H9 (cell line): ENCODE results near the gene ZNF611. TPM values are rescaled to one million over a fixed set of nuclear protein-coding genes. Genes with fewer than 3 reads are reported as not detected.
"Not testable (repeated sequence)": the region's sequence is repeated elsewhere in the genome, so short reads cannot be mapped to it uniquely, and the experiment has no call there.

Experiments used
- DNase-seq: peaks from one replicate; pipeline ENCODE4 v3.0.0-alpha.2; 2017
- H2AFZ ChIP-seq: one replicate; pipeline ENCODE4 v1.6.1; 2013; ENCODE audit warnings: mild to moderate bottlenecking, low read length, control low read depth, moderate library complexity
- H2AK5ac ChIP-seq: 2 replicates; pipeline ENCODE4 v1.6.1; 2013; ENCODE audit warnings: low read length, control low read depth, mixed read lengths; ENCODE audit not compliant: insufficient read length
- H2BK120ac ChIP-seq: one replicate; pipeline ENCODE4 v1.6.1; 2013; ENCODE audit warnings: low read depth, mild to moderate bottlenecking, low read length, control low read depth, inconsistent platforms; ENCODE audit not compliant: poor library complexity, severe bottlenecking
- H2BK12ac ChIP-seq: 2 replicates; pipeline ENCODE4 v1.6.1; 2013; ENCODE audit warnings: low read length, control low read depth, mixed read lengths, low read depth; ENCODE audit not compliant: insufficient read length
- H2BK15ac ChIP-seq: 2 replicates; pipeline ENCODE4 v1.6.1; 2013; ENCODE audit warnings: low read depth, low read length, control low read depth
- H2BK20ac ChIP-seq: one replicate; pipeline ENCODE4 v1.6.1; 2013; ENCODE audit warnings: low read depth, mild to moderate bottlenecking, low read length, control low read depth, inconsistent platforms; ENCODE audit not compliant: poor library complexity, severe bottlenecking
- H2BK5ac ChIP-seq: 2 replicates; pipeline ENCODE4 v1.6.1; 2013; ENCODE audit warnings: low read length, control low read depth, mixed read lengths; ENCODE audit not compliant: insufficient read length
- H3K14ac ChIP-seq: 2 replicates; pipeline ENCODE4 v1.6.1; 2013; ENCODE audit warnings: low read length, control low read depth; ENCODE audit not compliant: insufficient read depth
- H3K18ac ChIP-seq: 2 replicates; pipeline ENCODE4 v1.6.1; 2013; ENCODE audit warnings: low read depth, mild to moderate bottlenecking, mixed read lengths, low read length, control low read depth; ENCODE audit not compliant: insufficient read length
- H3K23ac ChIP-seq: 2 replicates; pipeline ENCODE4 v1.6.1; 2013; ENCODE audit warnings: low read length, control low read depth, mixed read lengths, low read depth; ENCODE audit not compliant: insufficient read length
- H3K23me2 ChIP-seq: 2 replicates; pipeline ENCODE4 v1.6.1; 2013; ENCODE audit warnings: low read depth, mild to moderate bottlenecking, mixed read lengths, low read length, control low read depth; ENCODE audit not compliant: insufficient read length, poor library complexity, severe bottlenecking
- H3K27ac ChIP-seq: 2 replicates; pipeline ENCODE4 v1.5.1; 2013; ENCODE audit warnings: low read length, control low read depth, mixed read lengths, low read depth; ENCODE audit not compliant: insufficient read length
- H3K27me3 ChIP-seq: 2 replicates; pipeline ENCODE4 v1.6.1; 2013; ENCODE audit warnings: low read length, control low read depth, inconsistent platforms; ENCODE audit not compliant: insufficient read depth
- H3K4ac ChIP-seq: 2 replicates; pipeline ENCODE4 v1.6.1; 2013; ENCODE audit warnings: low read depth, mild to moderate bottlenecking, control low read depth, inconsistent platforms, low read length, moderate library complexity
- H3K4me1 ChIP-seq: 2 replicates; pipeline ENCODE4 v1.6.1; 2013; ENCODE audit warnings: low read length, control low read depth, inconsistent platforms; ENCODE audit not compliant: insufficient read depth
- H3K4me2 ChIP-seq: 2 replicates; pipeline ENCODE4 v1.6.1; 2013; ENCODE audit warnings: low read length, control low read depth, mixed read lengths; ENCODE audit not compliant: insufficient read length, insufficient read depth
- H3K56ac ChIP-seq: 2 replicates; pipeline ENCODE4 v1.6.1; 2013; ENCODE audit warnings: low read depth, mild to moderate bottlenecking, mixed read lengths, low read length, control low read depth; ENCODE audit not compliant: insufficient read length
- H3K79me1 ChIP-seq: 2 replicates; pipeline ENCODE4 v1.6.1; 2013; ENCODE audit warnings: low read depth, mild to moderate bottlenecking, moderate library complexity, low read length, control low read depth, inconsistent platforms; ENCODE audit not compliant: insufficient read depth, poor library complexity, severe bottlenecking
- H3K79me2 ChIP-seq: 2 replicates; pipeline ENCODE4 v1.6.1; 2013; ENCODE audit warnings: low read length, control low read depth, inconsistent platforms; ENCODE audit not compliant: insufficient read depth
- H3K9ac ChIP-seq: 2 replicates; pipeline ENCODE4 v1.6.1; 2013; ENCODE audit warnings: low read length, control low read depth, mixed read lengths; ENCODE audit not compliant: insufficient read length; ENCODE audit errors: extremely low read depth
- H3K9me3 ChIP-seq: one replicate; pipeline ENCODE4 v1.6.1; 2013; ENCODE audit warnings: low read depth, low read length, inconsistent platforms; ENCODE audit not compliant: control insufficient read depth
- H3T11ph ChIP-seq: one replicate; pipeline ENCODE4 v1.6.1; 2013; ENCODE audit warnings: mild to moderate bottlenecking, low read length, control low read depth, inconsistent platforms
- H4K20me1 ChIP-seq: one replicate; pipeline ENCODE4 v1.6.1; 2013; ENCODE audit not compliant: control insufficient read depth, insufficient read length, insufficient read depth
- H4K5ac ChIP-seq: 2 replicates; pipeline ENCODE4 v1.6.1; 2013; ENCODE audit warnings: low read depth, mild to moderate bottlenecking, mixed read lengths, low read length, control low read depth; ENCODE audit not compliant: insufficient read length
- H4K8ac ChIP-seq: replicated peaks from 2 replicates; pipeline ENCODE4 v1.6.1; 2013; ENCODE audit warnings: low read length, control low read depth, mixed read lengths, low read depth; ENCODE audit not compliant: insufficient read length
- H4K91ac ChIP-seq: 2 replicates; pipeline ENCODE4 v1.6.1; 2013; ENCODE audit warnings: low read depth, mild to moderate bottlenecking, moderate library complexity, mixed read lengths, low read length, control low read depth; ENCODE audit not compliant: insufficient read length
- H3K27ac Mint-ChIP-seq, 3 experiments: 2 replicates in 2 of 3; 3 replicates in 1 of 3; pipeline ENCODE4 v1.8.0; 2020 to 2021; ENCODE audit warnings: mixed read lengths in 3 of 3, mild to moderate bottlenecking in 1 of 3, moderate library complexity in 1 of 3
- H3K27me3 Mint-ChIP-seq: 2 replicates; pipeline ENCODE4 v1.8.0; 2021; ENCODE audit warnings: low read depth, mild to moderate bottlenecking, moderate library complexity, mixed read lengths
- H3K36me3 Mint-ChIP-seq, 3 experiments: 2 replicates in 2 of 3; 3 replicates in 1 of 3; pipeline ENCODE4 v1.8.0; 2020 to 2021; ENCODE audit warnings: low read depth in 3 of 3, mixed read lengths in 3 of 3; ENCODE audit not compliant: insufficient read depth in 1 of 3
- H3K4me1 Mint-ChIP-seq, 2 experiments: 2 replicates each; pipeline ENCODE4 v1.8.0; 2020; ENCODE audit warnings: mixed read lengths in 2 of 2
- H3K4me3 Mint-ChIP-seq, 2 experiments: 2 replicates in 1 of 2; 3 replicates in 1 of 2; pipeline ENCODE4 v1.8.0; 2020 to 2021; ENCODE audit warnings: mild to moderate bottlenecking in 2 of 2, mixed read lengths in 2 of 2, moderate library complexity in 1 of 2
- H3K9me3 Mint-ChIP-seq, 2 experiments: 2 replicates in 1 of 2; 3 replicates in 1 of 2; pipeline ENCODE4 v1.8.0; 2020; ENCODE audit warnings: mild to moderate bottlenecking in 2 of 2, mixed read lengths in 2 of 2, moderate library complexity in 1 of 2
- WGBS: extraction: QIAGEN DNeasy Blood & Tissue Kit; methylation state at CpG from one replicate; pipeline ENCODE4 v1.1.7; 2013; ENCODE audit warnings: missing lambda C conversion rate, low lambda C conversion rate, mixed read lengths; ENCODE audit not compliant: insufficient read length; ENCODE audit errors: extremely low coverage; 5-methylcytosine and 5-hydroxymethylcytosine counted together
- total RNA-seq: library from RNA; stranded (reverse); gene quantifications from 2 replicates; pipeline ENCODE4 v1.2.1, GENCODE V29; 2021
- TF ChIP-seq, protein P1 (sequence below): fragments of 200-600 bp; sonication (generic); conservative IDR thresholded peaks from 3 replicates; pipeline ENCODE4 v1.8.0; 2021; ENCODE audit warnings: antibody characterized with exemption, mild to moderate bottlenecking

Gene ZNF611
- total RNA-seq, 1 experiment from 2014 or later = 25.6 TPM

GRCh38 chr19:52716522-52716921 is 18.3 kb downstream of the ZNF611 start:
- no peak overlapping the region for H2BK15ac ChIP-seq
- Mint-ChIP-seq H3K36me3 (peaks cover 56 to 72% (median 65%) of the 10 kb centered on the region in 3 experiments), H3K27ac (peak overlapping the region; percentile 63 to 87 (median 73); a peak in 4 of 7 replicates), H3K9me3 (peaks cover 22 to 26% of the 10 kb centered on the region in 2 experiments), H3K4me1 (peaks cover 27 to 35% of the 10 kb centered on the region in 2 experiments), H3K27me3 (peaks cover 57% of the 10 kb centered on the region), H3K4me3 (peak overlapping the region; percentile 44 to 63)
- H3K18ac ChIP-seq = no peak overlapping the region
- H3K14ac ChIP-seq = no peak overlapping the region
- peak; percentile 85 for DNase-seq
- no peaks in the 10 kb centered on the region for H3K79me2 ChIP-seq
- H2BK12ac ChIP-seq = no peak overlapping the region
- WGBS = no CpG with 5 or more reads among the region's 1 CpG
- H2AFZ ChIP-seq = no peak overlapping the region
- no peak overlapping the region for H3K23ac ChIP-seq
- H3T11ph ChIP-seq = no peak overlapping the region
- no peak overlapping the region for H3K56ac ChIP-seq
- H2BK5ac ChIP-seq = no peak overlapping the region
- TF ChIP-seq, protein P1, sequence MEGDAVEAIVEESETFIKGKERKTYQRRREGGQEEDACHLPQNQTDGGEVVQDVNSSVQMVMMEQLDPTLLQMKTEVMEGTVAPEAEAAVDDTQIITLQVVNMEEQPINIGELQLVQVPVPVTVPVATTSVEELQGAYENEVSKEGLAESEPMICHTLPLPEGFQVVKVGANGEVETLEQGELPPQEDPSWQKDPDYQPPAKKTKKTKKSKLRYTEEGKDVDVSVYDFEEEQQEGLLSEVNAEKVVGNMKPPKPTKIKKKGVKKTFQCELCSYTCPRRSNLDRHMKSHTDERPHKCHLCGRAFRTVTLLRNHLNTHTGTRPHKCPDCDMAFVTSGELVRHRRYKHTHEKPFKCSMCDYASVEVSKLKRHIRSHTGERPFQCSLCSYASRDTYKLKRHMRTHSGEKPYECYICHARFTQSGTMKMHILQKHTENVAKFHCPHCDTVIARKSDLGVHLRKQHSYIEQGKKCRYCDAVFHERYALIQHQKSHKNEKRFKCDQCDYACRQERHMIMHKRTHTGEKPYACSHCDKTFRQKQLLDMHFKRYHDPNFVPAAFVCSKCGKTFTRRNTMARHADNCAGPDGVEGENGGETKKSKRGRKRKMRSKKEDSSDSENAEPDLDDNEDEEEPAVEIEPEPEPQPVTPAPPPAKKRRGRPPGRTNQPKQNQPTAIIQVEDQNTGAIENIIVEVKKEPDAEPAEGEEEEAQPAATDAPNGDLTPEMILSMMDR = no peak
- no peaks in the 10 kb centered on the region; the same call in 1 of the 2 replicates for H3K27me3 ChIP-seq
- H2BK20ac ChIP-seq = no peak overlapping the region
- no peak overlapping the region for H3K4ac ChIP-seq
- H3K23me2 ChIP-seq = no peaks in the 10 kb centered on the region
- no peak overlapping the region for H4K8ac ChIP-seq
- no peaks in the 10 kb centered on the region for H4K20me1 ChIP-seq
- H4K91ac ChIP-seq = no peak overlapping the region
- no peak overlapping the region for H2AK5ac ChIP-seq
- H4K5ac ChIP-seq = no peak overlapping the region
- no peaks in the 10 kb centered on the region for H3K79me1 ChIP-seq
- H3K4me2 ChIP-seq = peak overlapping the region; percentile 18
- no peak overlapping the region for H3K27ac ChIP-seq
- H2BK120ac ChIP-seq = no peak overlapping the region
- peaks cover 3% of the 10 kb centered on the region; the same call in 1 of the 2 replicates for H3K4me1 ChIP-seq
- H3K9ac ChIP-seq = no peak overlapping the region
- no peaks in the 10 kb centered on the region for H3K9me3 ChIP-seq

DNA sequence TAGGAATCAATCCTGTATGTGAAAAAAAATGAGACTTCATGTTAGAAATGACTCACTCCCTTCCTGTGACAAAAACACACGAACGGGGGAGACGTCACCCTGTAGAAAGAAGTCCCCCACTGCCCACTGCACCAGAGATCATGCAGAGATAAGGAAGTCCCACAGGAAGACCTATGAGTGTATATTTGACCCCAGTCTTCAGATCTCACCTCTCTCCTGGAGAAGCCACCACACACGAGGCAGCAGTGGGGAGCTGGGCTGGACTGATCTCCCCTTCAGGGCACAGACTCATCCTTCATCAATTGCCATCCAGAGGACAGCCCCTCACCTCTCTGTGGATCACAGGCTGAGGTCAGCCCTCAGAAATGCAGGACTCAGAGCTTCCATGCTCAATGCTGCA is 18.9 kb downstream of the ZNF611 start:
- H3K27me3 Mint-ChIP-seq = peaks cover 54% of the 10 kb centered on the region
- not testable (repeated sequence) for H4K8ac ChIP-seq, H2BK12ac ChIP-seq, H3K27me3 ChIP-seq, H4K5ac ChIP-seq, H2BK20ac ChIP-seq, H3K9ac ChIP-seq, H3K27ac ChIP-seq, H3K23me2 ChIP-seq, H2AFZ ChIP-seq, H3K79me2 ChIP-seq, H3K4me1 ChIP-seq, H3K23ac ChIP-seq, H2BK120ac ChIP-seq, H2AK5ac ChIP-seq, H3K79me1 ChIP-seq, H3K14ac ChIP-seq, H3K4ac ChIP-seq, H3K9me3 ChIP-seq, H3K18ac ChIP-seq, H2BK5ac ChIP-seq, H2BK15ac ChIP-seq, H4K91ac ChIP-seq, H3K56ac ChIP-seq, DNase-seq, H4K20me1 ChIP-seq, H3T11ph ChIP-seq
- H3K36me3 Mint-ChIP-seq = peaks cover 55 to 72% (median 64%) of the 10 kb centered on the region in 3 experiments
- H3K4me2 ChIP-seq = peak overlapping the region; percentile 18
- WGBS = no CpG with 5 or more reads among the region's 4 CpGs
- peak overlapping the region in 2 of 3 experiments; percentile 63 to 87; a peak in 4 of 7 replicates for H3K27ac Mint-ChIP-seq
- H3K4me3 Mint-ChIP-seq = peak overlapping the region; percentile 44 to 63
- peaks cover 27 to 35% of the 10 kb centered on the region in 2 experiments for H3K4me1 Mint-ChIP-seq
- peaks cover 16 to 20% of the 10 kb centered on the region in 2 experiments for H3K9me3 Mint-ChIP-seq
